Measurements from ENCODE around the gene PPP1R27. TPM values are rescaled to one million over a fixed set of nuclear protein-coding genes. Genes with fewer than 3 reads are reported as not detected.

The PPP1R27 gene
- total RNA-seq, 2 donors from 2014 or later: not detected

DNA sequence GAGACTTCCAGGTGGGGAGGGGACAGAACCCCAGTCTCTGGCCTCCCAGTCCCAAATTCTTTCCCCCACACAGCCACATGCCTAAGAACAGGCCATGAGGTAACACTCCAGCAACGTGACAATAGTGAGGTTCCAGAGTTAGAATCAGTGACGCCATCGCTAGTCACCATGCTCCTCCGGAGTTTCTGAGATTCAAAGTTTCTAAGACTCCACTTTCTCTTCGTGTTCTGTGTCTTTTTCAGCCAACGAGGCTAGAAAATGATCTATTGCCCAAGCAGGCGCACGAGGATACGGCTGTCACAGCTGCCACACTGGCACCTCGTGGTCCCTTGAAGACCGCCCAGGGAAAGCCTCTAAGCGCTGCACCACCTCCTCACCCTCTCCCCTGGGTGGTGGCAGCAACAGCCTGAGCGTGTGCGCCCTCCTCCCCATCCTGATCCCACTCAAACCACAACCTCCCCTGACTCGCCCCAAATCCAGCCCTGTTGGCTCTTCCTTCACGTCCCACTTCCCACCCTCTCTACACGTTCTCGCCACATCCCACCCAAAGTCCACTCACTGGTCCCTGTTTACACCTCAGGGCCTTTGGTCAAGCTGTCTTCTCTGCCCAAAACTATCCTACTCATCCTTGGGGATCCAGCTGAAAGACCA lies 2.8 kb downstream of the PPP1R27 start:
- H3K9me3 ChIP-seq (ENCODE audit: control insufficient read depth, low read length): no peaks in the 10 kb centered on the region
- peaks cover 13% of the 10 kb centered on the region for H3K4me1 Mint-ChIP-seq
- peak overlapping the region; percentile 70 for H3K9ac ChIP-seq (ENCODE audit: extremely low read depth, low read length, poor library complexity, severe bottlenecking)
- H3K27me3 ChIP-seq (ENCODE audit: control insufficient read depth, insufficient read depth, low read length, poor library complexity, severe bottlenecking): no peaks in the 10 kb centered on the region
- H3K4me3 Mint-ChIP-seq: peak overlapping the region; percentile 83
- DNase-seq: no peak
- H3K4me3 ChIP-seq (ENCODE audit: low read length): peak overlapping the region; percentile 95
- H3K36me3 Mint-ChIP-seq (ENCODE audit: low read depth): peaks cover 4% of the 10 kb centered on the region
- H3K27me3 Mint-ChIP-seq (ENCODE audit: insufficient read depth): no peaks in the 10 kb centered on the region
- H3K4me1 ChIP-seq (ENCODE audit: control insufficient read depth, insufficient read depth, low read length): peaks cover 4% of the 10 kb centered on the region
- no peak overlapping the region for H3K27ac ChIP-seq (ENCODE audit: low read depth, low read length)
- H3K36me3 ChIP-seq (ENCODE audit: control insufficient read depth, insufficient read depth, low read length): no peaks in the 10 kb centered on the region
- peak overlapping the region; percentile 77 for H3K27ac Mint-ChIP-seq
- TF ChIP-seq, protein P1, sequence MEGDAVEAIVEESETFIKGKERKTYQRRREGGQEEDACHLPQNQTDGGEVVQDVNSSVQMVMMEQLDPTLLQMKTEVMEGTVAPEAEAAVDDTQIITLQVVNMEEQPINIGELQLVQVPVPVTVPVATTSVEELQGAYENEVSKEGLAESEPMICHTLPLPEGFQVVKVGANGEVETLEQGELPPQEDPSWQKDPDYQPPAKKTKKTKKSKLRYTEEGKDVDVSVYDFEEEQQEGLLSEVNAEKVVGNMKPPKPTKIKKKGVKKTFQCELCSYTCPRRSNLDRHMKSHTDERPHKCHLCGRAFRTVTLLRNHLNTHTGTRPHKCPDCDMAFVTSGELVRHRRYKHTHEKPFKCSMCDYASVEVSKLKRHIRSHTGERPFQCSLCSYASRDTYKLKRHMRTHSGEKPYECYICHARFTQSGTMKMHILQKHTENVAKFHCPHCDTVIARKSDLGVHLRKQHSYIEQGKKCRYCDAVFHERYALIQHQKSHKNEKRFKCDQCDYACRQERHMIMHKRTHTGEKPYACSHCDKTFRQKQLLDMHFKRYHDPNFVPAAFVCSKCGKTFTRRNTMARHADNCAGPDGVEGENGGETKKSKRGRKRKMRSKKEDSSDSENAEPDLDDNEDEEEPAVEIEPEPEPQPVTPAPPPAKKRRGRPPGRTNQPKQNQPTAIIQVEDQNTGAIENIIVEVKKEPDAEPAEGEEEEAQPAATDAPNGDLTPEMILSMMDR (conservative IDR thresholded peaks at IDR 0.05): no peak
- WGBS, 2 experiments (ENCODE audit: insufficient coverage in 1 of 2, insufficient read length in 1 of 2): 68 to 76% methylated on average over 16 to 18 of the region's 18 CpGs
- no peaks in the 10 kb centered on the region for H3K9me3 Mint-ChIP-seq

DNA sequence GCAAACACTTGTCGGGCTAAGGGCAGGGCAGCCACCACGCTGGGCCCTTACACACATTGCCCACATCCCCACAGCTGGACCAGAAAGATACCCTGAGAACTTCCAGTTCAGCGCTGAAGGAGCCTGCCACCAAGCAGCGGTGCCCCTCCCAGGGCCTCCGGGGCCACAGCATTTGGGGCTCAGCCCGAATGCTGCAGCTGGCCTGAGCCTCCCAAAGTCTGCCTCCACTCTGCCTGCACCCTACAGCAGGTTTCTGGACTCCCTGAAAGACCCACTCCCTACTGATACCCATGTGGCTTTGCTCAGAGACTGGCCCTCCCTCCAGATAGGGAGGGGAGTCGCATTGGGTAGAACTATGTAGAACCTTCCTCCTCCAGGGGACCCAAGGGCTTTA lies 3.3 kb downstream of the PPP1R27 start:
- Histone ChIP-seq H3K27ac (ENCODE audit: low read depth, low read length) (no peak overlapping the region), H3K4me3 (ENCODE audit: low read length) (peak overlapping the region; percentile 95), H3K9ac (ENCODE audit: extremely low read depth, low read length, poor library complexity, severe bottlenecking) (no peak overlapping the region), H3K9me3 (ENCODE audit: control insufficient read depth, low read length) (no peaks in the 10 kb centered on the region), H3K4me1 (ENCODE audit: control insufficient read depth, insufficient read depth, low read length) (peaks cover 4% of the 10 kb centered on the region), H3K36me3 (ENCODE audit: control insufficient read depth, insufficient read depth, low read length) (no peaks in the 10 kb centered on the region), H3K27me3 (ENCODE audit: control insufficient read depth, insufficient read depth, low read length, poor library complexity, severe bottlenecking) (no peaks in the 10 kb centered on the region)
- no peak overlapping the region for H3K27ac Mint-ChIP-seq
- no peaks in the 10 kb centered on the region for H3K9me3 Mint-ChIP-seq
- H3K36me3 Mint-ChIP-seq (ENCODE audit: low read depth): peaks cover 4% of the 10 kb centered on the region
- TF ChIP-seq, protein P1 (conservative IDR thresholded peaks at IDR 0.05): no peak
- peak overlapping the region; percentile 83 for H3K4me3 Mint-ChIP-seq
- WGBS, 2 experiments (ENCODE audit: insufficient coverage in 1 of 2, insufficient read length in 1 of 2): 99% methylated on average over 6 of the region's 7 CpGs; no CpG with 5 or more reads in 1 of the 2 experiments
- DNase-seq: no peak
- peaks cover 13% of the 10 kb centered on the region for H3K4me1 Mint-ChIP-seq
- H3K27me3 Mint-ChIP-seq (ENCODE audit: insufficient read depth): no peaks in the 10 kb centered on the region

DNA sequence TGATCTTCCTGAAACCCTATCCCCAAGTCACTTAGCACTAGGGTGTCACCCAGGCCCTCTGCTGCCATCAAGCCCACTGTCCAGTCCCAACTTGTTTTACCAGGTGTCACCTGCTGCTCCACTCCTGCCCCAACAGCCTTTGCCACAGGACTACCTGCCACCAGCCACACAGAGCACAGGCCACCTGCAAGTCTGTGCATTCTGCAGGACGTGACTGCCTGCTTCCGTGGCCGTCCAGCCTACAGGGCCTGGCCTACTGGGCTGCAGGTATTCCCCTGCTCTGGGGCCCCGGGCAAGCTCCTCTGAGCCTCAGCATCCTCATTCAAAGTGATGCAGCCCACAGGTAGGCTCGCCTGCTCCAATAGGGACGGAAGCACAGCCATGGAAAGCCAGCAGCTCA lies 5.0 kb downstream of the PPP1R27 start:
- Histone ChIP-seq H3K9ac (ENCODE audit: extremely low read depth, low read length, poor library complexity, severe bottlenecking) (no peak overlapping the region), H3K27me3 (ENCODE audit: control insufficient read depth, insufficient read depth, low read length, poor library complexity, severe bottlenecking) (no peaks in the 10 kb centered on the region), H3K27ac (ENCODE audit: low read depth, low read length) (no peak overlapping the region), H3K36me3 (ENCODE audit: control insufficient read depth, insufficient read depth, low read length) (no peaks in the 10 kb centered on the region), H3K4me1 (ENCODE audit: control insufficient read depth, insufficient read depth, low read length) (peaks cover 4% of the 10 kb centered on the region), H3K9me3 (ENCODE audit: control insufficient read depth, low read length) (no peaks in the 10 kb centered on the region), H3K4me3 (ENCODE audit: low read length) (no peak overlapping the region)
- DNase-seq: no peak
- H3K4me1 Mint-ChIP-seq: peaks cover 19% of the 10 kb centered on the region
- WGBS, 2 experiments (ENCODE audit: insufficient coverage in 1 of 2, insufficient read length in 1 of 2): 94 to 100% methylated on average over 5 to 6 of the region's 6 CpGs
- TF ChIP-seq, protein P1 (conservative IDR thresholded peaks at IDR 0.05): no peak
- H3K4me3 Mint-ChIP-seq: no peak overlapping the region
- no peaks in the 10 kb centered on the region for H3K9me3 Mint-ChIP-seq
- no peak overlapping the region for H3K27ac Mint-ChIP-seq
- no peaks in the 10 kb centered on the region for H3K36me3 Mint-ChIP-seq (ENCODE audit: low read depth)
- no peaks in the 10 kb centered on the region for H3K27me3 Mint-ChIP-seq (ENCODE audit: insufficient read depth)
